Neural progenitor cell (in vitro differentiated cells): ENCODE results near the gene SNAP25. TPM values are rescaled to one million over a fixed set of nuclear protein-coding genes. Genes with fewer than 3 reads are reported as not detected.
A peak's percentile ranks its signal among the peaks of the same experiment; 100 is the strongest.

ENCODE experiments used
- DNase-seq: peaks from one replicate; pipeline ENCODE4 v3.0.0-alpha.2; 2016; ENCODE audit warnings: low spot score
- H2AFZ ChIP-seq: fragments of 200-600 bp; sonication (generic); replicated peaks from 2 replicates; pipeline ENCODE4 v1.6.1; 2016; ENCODE audit warnings: antibody characterized with exemption
- H3F3A ChIP-seq: fragments of 200-600 bp; sonication (generic); 2 replicates; pipeline ENCODE4 v1.6.1; 2016; ENCODE audit warnings: antibody characterized with exemption, low read depth
- H3K27ac ChIP-seq: fragments of 200-600 bp; sonication (generic); 2 replicates; pipeline ENCODE4 v1.5.1; 2016; ENCODE audit warnings: mild to moderate bottlenecking
- H3K27me3 ChIP-seq: fragments of 200-600 bp; sonication (generic); 2 replicates; pipeline ENCODE4 v1.6.1; 2016; ENCODE audit warnings: mild to moderate bottlenecking, moderate library complexity
- H3K36me3 ChIP-seq: fragments of 200-600 bp; sonication (generic); 2 replicates; pipeline ENCODE4 v1.5.1; 2016
- H3K4me1 ChIP-seq: fragments of 200-600 bp; sonication (generic); 2 replicates; pipeline ENCODE4 v1.6.1; 2016; ENCODE audit warnings: mixed run types
- H3K4me2 ChIP-seq: fragments of 200-600 bp; sonication (generic); 2 replicates; pipeline ENCODE4 v1.6.1; 2016
- H3K4me3 ChIP-seq: fragments of 200-600 bp; sonication (generic); 2 replicates; pipeline ENCODE4 v1.5.1; 2016
- H3K79me2 ChIP-seq: fragments of 200-600 bp; sonication (generic); 2 replicates; pipeline ENCODE4 v1.6.1; 2016; ENCODE audit warnings: low read depth
- H3K9ac ChIP-seq: fragments of 200-600 bp; sonication (generic); 2 replicates; pipeline ENCODE4 v1.6.1; 2016
- H3K9me3 ChIP-seq: fragments of 200-600 bp; sonication (generic); 2 replicates; pipeline ENCODE4 v1.5.1; 2016; ENCODE audit warnings: low read depth
- H4K20me1 ChIP-seq: fragments of 200-600 bp; sonication (generic); 2 replicates; pipeline ENCODE4 v1.6.1; 2016; ENCODE audit warnings: low read depth
- H3K27ac Mint-ChIP-seq: 3 replicates; pipeline ENCODE4 v1.8.0; 2021; ENCODE audit warnings: mixed read lengths
- H3K27me3 Mint-ChIP-seq: 2 replicates; pipeline ENCODE4 v1.8.0; 2022; ENCODE audit warnings: low read depth, mild to moderate bottlenecking, inconsistent platforms, moderate library complexity, mixed read lengths; ENCODE audit not compliant: insufficient read depth
- H3K36me3 Mint-ChIP-seq: 3 replicates; pipeline ENCODE4 v1.8.0; 2021; ENCODE audit warnings: mixed read lengths
- H3K4me1 Mint-ChIP-seq: 3 replicates; pipeline ENCODE4 v1.8.0; 2021; ENCODE audit warnings: mixed read lengths
- H3K4me3 Mint-ChIP-seq: 3 replicates; pipeline ENCODE4 v1.8.0; 2021; ENCODE audit warnings: mild to moderate bottlenecking, moderate library complexity, mixed read lengths
- H3K9me3 Mint-ChIP-seq: 3 replicates; pipeline ENCODE4 v1.8.0; 2020; ENCODE audit warnings: mixed read lengths
- CTCF ChIP-seq: fragments of 200-600 bp; sonication (generic); IDR thresholded peaks from 2 replicates; pipeline ENCODE4 v1.5.1; 2017; ENCODE audit warnings: antibody characterized with exemption, mild to moderate bottlenecking
- EZH2 ChIP-seq: fragments of 200-600 bp; sonication (generic); IDR thresholded peaks from 2 replicates; pipeline ENCODE4 v1.6.1; 2017; ENCODE audit warnings: antibody characterized with exemption, mild to moderate bottlenecking, moderate library complexity
- EZH2phosphoT487 ChIP-seq: fragments of 200-600 bp; sonication (generic); IDR thresholded peaks from 2 replicates; pipeline ENCODE4 v1.6.1; 2017; ENCODE audit warnings: antibody characterized with exemption
- total RNA-seq: library from RNA; depleted of rRNA; stranded (reverse); fragments of >200 nt; gene quantifications from 2 replicates; pipeline ENCODE4 v1.2.3, GENCODE V29; 2015; ENCODE audit warnings: low replicate concordance

The SNAP25 gene
- total RNA-seq, 1 donor from 2014 or later: not detected

GRCh38 chr20:10260316-10260715 lies 41.7 kb downstream of the SNAP25 start:
- Histone ChIP-seq H3K27me3 (no peaks in the 10 kb centered on the region), H3K4me1 (no peaks in the 10 kb centered on the region), H3F3A (no peaks in the 10 kb centered on the region), H3K4me3 (no peak overlapping the region), H3K36me3 (no peaks in the 10 kb centered on the region), H3K9ac (no peak overlapping the region), H4K20me1 (no peaks in the 10 kb centered on the region), H3K27ac (no peak overlapping the region), H3K79me2 (no peaks in the 10 kb centered on the region), H3K9me3 (no peaks in the 10 kb centered on the region), H2AFZ (no peak overlapping the region), H3K4me2 (no peak overlapping the region)
- Mint-ChIP-seq H3K4me3 (no peak overlapping the region), H3K27me3 (no peaks in the 10 kb centered on the region), H3K27ac (no peak overlapping the region), H3K9me3 (no peaks in the 10 kb centered on the region), H3K4me1 (no peaks in the 10 kb centered on the region), H3K36me3 (no peaks in the 10 kb centered on the region)
- no peak for DNase-seq
- TF ChIP-seq CTCF (no peak), EZH2phosphoT487 (no peak), EZH2 (no peak)

GRCh38 chr20:10261702-10262101 lies 43.1 kb downstream of the SNAP25 start:
- Histone ChIP-seq H2AFZ (no peak overlapping the region), H3K4me1 (no peaks in the 10 kb centered on the region), H3K4me2 (no peak overlapping the region), H3K9me3 (no peaks in the 10 kb centered on the region), H3K79me2 (no peaks in the 10 kb centered on the region), H3K36me3 (no peaks in the 10 kb centered on the region), H3K9ac (no peak overlapping the region), H3K27me3 (no peaks in the 10 kb centered on the region), H3F3A (no peaks in the 10 kb centered on the region), H3K4me3 (no peak overlapping the region), H3K27ac (no peak overlapping the region), H4K20me1 (no peaks in the 10 kb centered on the region)
- Mint-ChIP-seq H3K9me3 (no peaks in the 10 kb centered on the region), H3K36me3 (no peaks in the 10 kb centered on the region), H3K4me3 (no peak overlapping the region), H3K27me3 (no peaks in the 10 kb centered on the region), H3K4me1 (no peaks in the 10 kb centered on the region), H3K27ac (no peak overlapping the region)
- no peak for TF ChIP-seq EZH2phosphoT487
- TF ChIP-seq EZH2: no peak
- no peak for TF ChIP-seq CTCF
- no peak for DNase-seq

- no peaks in the 10 kb centered on the region for H3K36me3 Mint-ChIP-seq
- Histone ChIP-seq H3K4me2 (no peak overlapping the region), H3K79me2 (no peaks in the 10 kb centered on the region), H3K27me3 (no peaks in the 10 kb centered on the region), H3F3A (no peaks in the 10 kb centered on the region), H2AFZ (peak overlapping the region; percentile 15), H3K9me3 (no peaks in the 10 kb centered on the region), H3K4me1 (no peaks in the 10 kb centered on the region), H4K20me1 (no peaks in the 10 kb centered on the region), H3K36me3 (no peaks in the 10 kb centered on the region), H3K4me3 (no peak overlapping the region), H3K27ac (no peak overlapping the region), H3K9ac (no peak overlapping the region)
- H3K27ac Mint-ChIP-seq: no peak overlapping the region
- no peaks in the 10 kb centered on the region for H3K9me3 Mint-ChIP-seq
- H3K27me3 Mint-ChIP-seq: no peaks in the 10 kb centered on the region
- TF ChIP-seq EZH2: no peak
- TF ChIP-seq EZH2phosphoT487: no peak
- no peak for TF ChIP-seq CTCF
- no peaks in the 10 kb centered on the region for H3K4me1 Mint-ChIP-seq
- no peak overlapping the region for H3K4me3 Mint-ChIP-seq
- no peak for DNase-seq
These were observed 44.9 kb downstream of the SNAP25 start for GRCh38 chr20:10263385-10264165.
